ENCODE measurements around the gene RDX.

RDX gene

GRCh38 chr11:110130642-110131238 is 165.7 kb downstream of the RDX start:
- DNase-seq (ENCODE audit: low read depth, low spot score), result no peak

- DNase-seq (ENCODE audit: low read depth, low spot score), result no peak
Observed at GRCh38 chr11:110128161-110128560, 168.3 kb downstream of the RDX start.

- DNase-seq (ENCODE audit: low read depth, low spot score), result no peak
Observed at GRCh38 chr11:110126936-110127335, 169.5 kb downstream of the RDX start.

- no peak for DNase-seq (ENCODE audit: low read depth, low spot score)
Observed at GRCh38 chr11:110125632-110126031, 170.8 kb downstream of the RDX start.
